T-helper 2 cell treated with Interferon-gamma antibody and Interleukin-4, amounts not matched to agents 5 μg/mL and 100 μg/mL, for 36 hours (primary cell): Measurements from ENCODE around the gene TIMM44.
A peak's percentile ranks its signal among the peaks of the same experiment; 100 is the strongest.
"Not testable (repeated sequence)": the region's sequence is repeated elsewhere in the genome, so short reads cannot be mapped to it uniquely, and the experiment has no call there.

Experiments used
- DNase-seq: peaks from one replicate; pipeline ENCODE4 v3.0.0; 2021; ENCODE audit warnings: low spot score
- H3K27ac Mint-ChIP-seq: one replicate; pipeline ENCODE4 v1.8.0; 2021; ENCODE audit warnings: mild to moderate bottlenecking, mixed read lengths
- H3K27me3 Mint-ChIP-seq: one replicate; pipeline ENCODE4 v1.8.0; 2021; ENCODE audit warnings: low read depth, mixed read lengths
- H3K36me3 Mint-ChIP-seq: one replicate; pipeline ENCODE4 v1.8.0; 2021; ENCODE audit warnings: low read depth, mixed read lengths
- H3K4me1 Mint-ChIP-seq: one replicate; pipeline ENCODE4 v1.8.0; 2021; ENCODE audit warnings: low read depth, mixed read lengths
- H3K4me3 Mint-ChIP-seq: one replicate; pipeline ENCODE4 v1.8.0; 2022; ENCODE audit warnings: mild to moderate bottlenecking, moderate library complexity, mixed read lengths
- H3K9me3 Mint-ChIP-seq: one replicate; pipeline ENCODE4 v1.8.0; 2021; ENCODE audit warnings: mixed read lengths

The TIMM44 gene

GRCh38 chr19:7947939-7948338 is 4.5 kb upstream of the TIMM44 start:
- H3K4me1 Mint-ChIP-seq, result peaks cover 12% of the 10 kb centered on the region
- no peak overlapping the region for H3K27ac Mint-ChIP-seq
- H3K9me3 Mint-ChIP-seq, result no peaks in the 10 kb centered on the region

DNA sequence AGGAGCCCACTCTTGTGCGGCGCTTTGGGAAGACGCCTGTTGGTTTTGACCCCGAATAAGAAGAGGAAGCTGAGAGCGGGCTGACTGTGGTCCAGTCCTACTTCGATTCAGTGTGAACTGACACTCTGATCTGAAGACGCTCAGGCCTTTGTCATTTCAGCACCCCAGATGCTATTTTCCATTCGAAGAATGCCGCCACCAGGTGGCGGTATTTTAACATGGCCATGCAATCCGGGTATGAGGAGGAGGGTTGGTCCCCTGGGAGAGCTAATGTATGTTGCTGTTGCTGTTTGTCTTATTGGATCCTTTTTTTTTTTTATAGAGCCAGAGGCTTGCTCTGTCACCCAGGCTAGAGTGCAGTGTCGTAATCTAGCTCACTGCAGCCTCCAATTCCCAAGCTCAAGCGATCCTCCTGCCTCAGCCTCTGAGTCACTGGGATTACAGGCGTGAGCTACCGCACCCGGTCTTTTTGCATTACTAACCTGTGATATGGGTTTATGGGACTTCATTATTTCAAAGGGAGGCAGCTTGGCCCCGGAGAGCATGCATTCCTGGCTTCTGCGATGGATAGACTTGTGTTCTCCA is 803 bp upstream of the TIMM44 start:
- Mint-ChIP-seq H3K36me3 (peaks cover 7% of the 10 kb centered on the region), H3K4me3 (peak overlapping the region; percentile 97), H3K4me1 (peaks cover 22% of the 10 kb centered on the region), H3K27me3 (no peaks in the 10 kb centered on the region), H3K27ac (peak overlapping the region; percentile 97), H3K9me3 (no peaks in the 10 kb centered on the region)
- peak; percentile 81 for DNase-seq

More at GRCh38 chr19:7947939-7948338, 4.5 kb upstream of the TIMM44 start:
- no peak for DNase-seq
- Mint-ChIP-seq H3K36me3 (no peaks in the 10 kb centered on the region), H3K27me3 (no peaks in the 10 kb centered on the region), H3K4me3 (no peak overlapping the region)

GRCh38 chr19:7942981-7943443 is 454 bp downstream of the TIMM44 start:
- DNase-seq, result no peak
- Mint-ChIP-seq H3K4me1 (peaks cover 22% of the 10 kb centered on the region), H3K36me3 (peaks cover 10% of the 10 kb centered on the region), H3K27me3 (no peaks in the 10 kb centered on the region), H3K9me3 (no peaks in the 10 kb centered on the region), H3K4me3 (peak overlapping the region; percentile 97), H3K27ac (peak overlapping the region; percentile 97)

- H3K4me1 Mint-ChIP-seq, result peaks cover 22% of the 10 kb centered on the region
- no peak for DNase-seq
- peak overlapping the region; percentile 97 for H3K27ac Mint-ChIP-seq
- H3K36me3 Mint-ChIP-seq, result peaks cover 11% of the 10 kb centered on the region
- H3K4me3 Mint-ChIP-seq, result peak overlapping the region; percentile 97
- H3K27me3 Mint-ChIP-seq, result no peaks in the 10 kb centered on the region
- no peaks in the 10 kb centered on the region for H3K9me3 Mint-ChIP-seq
Observed at GRCh38 chr19:7941895-7942596, 1.4 kb downstream of the TIMM44 start.

DNA sequence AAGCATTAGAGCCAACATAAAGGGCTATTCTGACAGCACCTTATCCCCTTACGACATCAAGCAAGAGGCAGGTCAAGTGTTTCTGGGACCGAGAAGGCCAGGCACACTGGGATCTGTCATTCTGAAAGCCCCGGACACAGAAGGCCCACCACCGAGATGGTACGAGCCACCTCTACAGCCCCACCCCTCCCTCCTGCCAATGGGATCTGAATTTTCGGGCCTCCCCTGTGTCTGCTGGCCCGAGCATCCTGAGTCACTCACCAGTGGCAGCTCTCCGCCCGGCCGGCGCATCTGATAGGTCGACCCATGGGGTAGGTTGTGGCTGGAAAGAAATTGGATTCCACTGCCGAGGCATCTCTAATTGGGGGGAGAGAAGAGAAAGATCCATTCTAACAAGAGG is 2.6 kb downstream of the TIMM44 start:
- H3K27ac Mint-ChIP-seq, result no peak overlapping the region
- no peak for DNase-seq
- H3K4me1 Mint-ChIP-seq, result peaks cover 22% of the 10 kb centered on the region
- peak overlapping the region; percentile 40 for H3K4me3 Mint-ChIP-seq
- H3K27me3 Mint-ChIP-seq, result no peaks in the 10 kb centered on the region
- no peaks in the 10 kb centered on the region for H3K9me3 Mint-ChIP-seq
- H3K36me3 Mint-ChIP-seq, result peaks cover 17% of the 10 kb centered on the region

GRCh38 chr19:7934766-7935165 is 8.7 kb downstream of the TIMM44 start:
- no peak overlapping the region for H3K4me3 Mint-ChIP-seq
- no peaks in the 10 kb centered on the region for H3K27me3 Mint-ChIP-seq
- H3K4me1 Mint-ChIP-seq, result no peaks in the 10 kb centered on the region
- H3K27ac Mint-ChIP-seq, result no peak overlapping the region
- peaks cover 18% of the 10 kb centered on the region for H3K36me3 Mint-ChIP-seq
- DNase-seq, result no peak
- no peaks in the 10 kb centered on the region for H3K9me3 Mint-ChIP-seq

DNA sequence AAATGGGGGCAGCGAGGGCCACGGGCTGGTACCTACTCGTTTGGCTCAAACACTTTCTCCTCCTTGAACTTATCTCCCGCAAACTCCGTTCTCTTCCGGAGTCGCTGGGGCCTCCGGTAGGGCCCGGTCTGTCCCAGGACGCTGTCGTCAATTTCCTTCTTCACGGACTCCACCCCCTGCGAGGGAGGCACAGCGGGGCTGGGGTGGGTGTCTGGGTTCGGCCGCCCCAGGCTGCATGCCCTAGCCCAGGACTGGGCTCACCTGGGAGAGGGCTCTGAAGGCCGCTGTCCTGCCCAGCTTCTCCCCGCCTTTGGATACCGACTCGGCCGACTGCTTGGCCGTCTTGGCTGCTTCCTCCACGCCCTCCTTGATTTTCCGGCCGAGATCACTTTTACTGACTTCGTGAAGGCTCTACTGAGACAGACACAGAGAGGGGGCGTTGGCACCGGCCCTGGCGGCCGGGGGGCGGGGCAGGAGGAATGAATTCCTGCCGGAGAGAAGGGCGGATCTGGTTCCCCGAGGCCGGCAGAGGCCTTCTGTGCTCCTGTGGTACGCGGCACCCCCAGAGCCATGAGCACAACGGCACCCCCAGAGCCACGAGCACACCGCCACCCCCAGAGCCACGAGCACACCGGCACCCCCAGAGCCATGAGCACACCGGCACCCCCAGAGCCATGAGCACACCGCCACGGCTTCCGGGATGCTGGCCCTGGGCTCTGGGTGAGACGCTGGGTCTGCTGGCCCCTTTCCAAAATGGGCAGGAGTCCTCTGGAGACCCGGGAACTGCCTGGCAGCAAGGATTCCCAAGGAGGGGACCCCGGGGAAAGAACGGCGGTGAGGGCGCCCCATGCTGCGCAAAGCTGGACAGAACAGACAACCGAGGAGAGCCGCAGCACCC is 9.4 kb downstream of the TIMM44 start:
- Mint-ChIP-seq H3K27ac (no peak overlapping the region), H3K4me1 (no peaks in the 10 kb centered on the region), H3K4me3 (no peak overlapping the region), H3K27me3 (no peaks in the 10 kb centered on the region), H3K9me3 (no peaks in the 10 kb centered on the region), H3K36me3 (peaks cover 18% of the 10 kb centered on the region)
- no peak for DNase-seq

DNA sequence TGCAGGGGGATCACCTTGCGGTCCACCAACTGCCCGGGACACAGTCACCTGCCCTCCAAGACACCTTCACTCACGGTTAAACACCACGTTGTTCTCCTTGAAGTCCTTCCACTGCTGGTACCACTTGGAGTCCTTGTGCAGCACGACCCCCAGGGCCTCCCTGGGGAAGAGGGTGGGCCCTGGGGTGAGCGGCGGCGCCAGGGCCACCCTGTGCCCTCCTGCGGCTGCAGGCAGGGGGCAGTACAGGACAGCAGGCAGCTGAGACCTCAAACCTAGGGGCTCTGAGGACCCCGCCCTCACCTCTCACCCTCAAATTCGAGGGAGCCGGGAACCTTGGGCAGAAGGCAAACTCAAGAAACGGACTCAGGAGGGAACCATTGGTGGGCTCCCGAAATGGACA is 10.1 kb downstream of the TIMM44 start:
- Mint-ChIP-seq H3K27me3 (no peaks in the 10 kb centered on the region), H3K4me1 (peaks cover under 1% of the 10 kb centered on the region), H3K36me3 (peaks cover 16% of the 10 kb centered on the region)

DNA sequence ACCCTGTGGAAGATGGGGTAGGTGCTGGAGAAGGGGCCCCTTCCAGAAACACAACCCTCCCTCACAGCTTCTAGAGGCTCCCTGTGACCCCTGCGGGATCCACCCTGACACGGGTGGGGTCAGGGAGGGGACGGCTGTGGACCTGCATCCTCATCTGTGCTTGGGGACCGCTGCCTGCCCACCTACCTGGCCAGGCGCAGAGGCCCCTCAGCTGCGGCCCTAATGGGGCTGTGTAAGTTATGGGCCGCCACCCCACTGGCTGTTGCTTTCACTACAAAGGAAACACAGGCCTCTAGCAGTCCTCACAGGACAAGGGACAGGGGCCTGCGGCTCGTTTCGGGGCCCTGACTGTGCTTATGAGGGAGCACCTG is 10.6 kb downstream of the TIMM44 start:
- Mint-ChIP-seq H3K9me3 (no peaks in the 10 kb centered on the region), H3K27ac (no peak overlapping the region), H3K36me3 (peaks cover 18% of the 10 kb centered on the region), H3K4me1 (peaks cover 2% of the 10 kb centered on the region), H3K27me3 (no peaks in the 10 kb centered on the region), H3K4me3 (no peak overlapping the region)
- DNase-seq, result no peak

More for the DNA sequence above, 10.1 kb downstream of the TIMM44 start:
- no peaks in the 10 kb centered on the region for H3K9me3 Mint-ChIP-seq
- no peak overlapping the region for H3K27ac Mint-ChIP-seq
- no peak overlapping the region for H3K4me3 Mint-ChIP-seq
- DNase-seq, result no peak

GRCh38 chr19:7932276-7932929 is 11.1 kb downstream of the TIMM44 start:
- DNase-seq, result no peak
- Mint-ChIP-seq H3K4me3 (no peak overlapping the region), H3K27ac (no peak overlapping the region), H3K36me3 (peaks cover 17% of the 10 kb centered on the region), H3K27me3 (no peaks in the 10 kb centered on the region), H3K4me1 (peaks cover 2% of the 10 kb centered on the region), H3K9me3 (no peaks in the 10 kb centered on the region)

DNA sequence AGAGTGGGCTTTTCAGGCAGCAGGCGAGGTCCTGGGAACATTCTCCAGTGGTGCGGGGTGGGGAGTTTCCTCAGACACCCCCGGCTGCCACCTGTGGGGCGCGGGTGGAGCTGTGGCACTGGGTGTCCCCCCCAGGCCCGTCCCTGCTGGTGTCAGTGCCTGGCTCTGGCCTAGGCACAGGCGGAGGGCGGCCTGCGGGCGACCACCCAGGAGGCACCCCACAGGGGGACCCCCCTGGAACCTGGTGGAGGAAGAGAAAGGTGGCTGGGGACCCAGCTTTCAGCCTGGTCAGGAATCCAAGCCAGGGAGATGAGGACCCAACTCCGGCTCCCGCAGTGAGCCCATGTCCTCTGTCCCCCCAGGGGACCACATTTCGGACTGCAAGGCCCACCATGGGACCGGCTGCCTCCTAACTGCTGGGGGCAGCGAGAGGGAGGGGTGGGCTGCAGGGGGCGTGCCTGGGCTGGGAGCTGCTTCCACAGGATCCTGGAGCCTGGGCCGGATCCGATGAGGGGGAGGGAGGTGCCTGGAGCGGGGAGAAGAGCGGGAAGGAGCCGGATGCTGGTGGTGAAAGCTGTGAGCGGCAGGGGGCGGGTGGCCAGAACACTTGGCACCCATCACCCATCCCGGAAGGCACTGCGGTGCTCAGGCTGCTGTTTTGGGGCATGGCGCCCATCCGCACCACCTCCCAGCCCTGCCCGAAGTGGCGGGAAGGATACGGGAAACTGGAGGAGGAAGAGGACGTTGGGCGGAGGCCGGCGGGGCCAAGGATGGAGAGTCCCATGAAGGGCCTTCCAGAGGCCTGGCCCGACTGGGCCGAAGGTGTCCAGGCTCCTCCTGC is 12.0 kb downstream of the TIMM44 start:
- Mint-ChIP-seq H3K9me3 (no peaks in the 10 kb centered on the region), H3K27ac (no peak overlapping the region), H3K4me1 (peaks cover 2% of the 10 kb centered on the region), H3K4me3 (no peak overlapping the region), H3K36me3 (peaks cover 15% of the 10 kb centered on the region), H3K27me3 (no peaks in the 10 kb centered on the region)
- no peak for DNase-seq

GRCh38 chr19:7930765-7931164 is 12.7 kb downstream of the TIMM44 start:
- H3K4me3 Mint-ChIP-seq, result no peak overlapping the region
- no peaks in the 10 kb centered on the region for H3K9me3 Mint-ChIP-seq
- H3K27ac Mint-ChIP-seq, result no peak overlapping the region
- peaks cover 10% of the 10 kb centered on the region for H3K36me3 Mint-ChIP-seq
- H3K4me1 Mint-ChIP-seq, result peaks cover 2% of the 10 kb centered on the region
- H3K27me3 Mint-ChIP-seq, result no peaks in the 10 kb centered on the region
- DNase-seq, result no peak

DNA sequence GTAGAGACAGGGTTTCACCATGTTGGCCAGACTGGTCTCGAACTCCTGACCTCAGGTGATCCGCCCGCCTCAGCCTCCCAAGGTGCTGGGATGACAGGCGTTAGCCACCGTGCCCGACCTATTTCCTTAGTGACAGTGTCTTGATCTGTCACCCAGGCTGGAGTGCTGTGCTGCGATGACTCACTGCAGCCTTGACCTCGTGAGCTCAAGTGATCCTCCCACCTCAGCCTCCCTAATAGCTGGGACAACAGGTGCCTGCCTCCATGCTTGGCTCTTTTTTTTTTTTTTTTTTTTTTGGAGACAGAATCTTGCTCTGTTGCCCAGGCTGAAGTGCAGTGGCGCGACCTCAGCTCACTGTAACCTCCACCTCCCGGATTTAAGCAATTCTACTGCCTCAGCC is 13.4 kb downstream of the TIMM44 start:
- not testable (repeated sequence) for DNase-seq, H3K4me1 Mint-ChIP-seq, H3K9me3 Mint-ChIP-seq, H3K4me3 Mint-ChIP-seq, H3K27ac Mint-ChIP-seq, H3K27me3 Mint-ChIP-seq, H3K36me3 Mint-ChIP-seq
